ACHN (cell line): ENCODE data around the gene PRSS21.

Source experiments
- DNase-seq: peaks from one replicate; pipeline ENCODE4 v3.0.0-alpha.2; 2015
- in situ Hi-C: cut with HindIII; loops from 2 replicates; pipeline ENCODE4 v1.10.0; 2017; ENCODE audit warnings: low sequenced_read_pairs, low pct_ligation_motif_present, low pct_unique_long_range_greater_than_20kb

PRSS21 gene, protein sequence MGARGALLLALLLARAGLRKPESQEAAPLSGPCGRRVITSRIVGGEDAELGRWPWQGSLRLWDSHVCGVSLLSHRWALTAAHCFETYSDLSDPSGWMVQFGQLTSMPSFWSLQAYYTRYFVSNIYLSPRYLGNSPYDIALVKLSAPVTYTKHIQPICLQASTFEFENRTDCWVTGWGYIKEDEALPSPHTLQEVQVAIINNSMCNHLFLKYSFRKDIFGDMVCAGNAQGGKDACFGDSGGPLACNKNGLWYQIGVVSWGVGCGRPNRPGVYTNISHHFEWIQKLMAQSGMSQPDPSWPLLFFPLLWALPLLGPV

GRCh38 chr16:2816751-2817339 is at the start of gene PRSS21:
TSS of gene PRSS21 (plus strand) at chr16:2817237. CDS start at chr16:2817269, 32 bp downstream.
- in situ Hi-C loops = no loop called here
- DNase-seq = no peak

DNA sequence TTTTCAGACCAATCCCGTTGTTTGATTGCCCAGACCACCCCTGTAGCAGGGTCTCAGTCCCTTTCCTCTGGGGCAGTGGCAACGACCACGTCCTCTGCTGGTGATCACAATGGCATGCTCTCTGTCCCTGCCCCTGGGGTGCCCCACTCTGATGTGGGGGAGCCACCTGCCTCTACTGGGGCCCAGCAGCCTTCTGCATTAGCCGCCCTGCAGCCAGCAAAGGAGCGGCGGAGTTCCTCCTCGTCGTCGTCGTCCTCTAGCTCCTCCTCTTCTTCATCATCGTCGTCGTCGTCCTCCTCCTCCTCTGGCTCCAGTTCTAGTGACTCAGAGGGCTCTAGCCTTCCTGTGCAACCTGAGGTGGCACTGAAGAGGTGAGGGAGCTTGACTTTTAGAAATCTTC is 49.1 kb upstream of the PRSS21 start:
- in situ Hi-C loops = no loop called here
- no peak for DNase-seq

DNA sequence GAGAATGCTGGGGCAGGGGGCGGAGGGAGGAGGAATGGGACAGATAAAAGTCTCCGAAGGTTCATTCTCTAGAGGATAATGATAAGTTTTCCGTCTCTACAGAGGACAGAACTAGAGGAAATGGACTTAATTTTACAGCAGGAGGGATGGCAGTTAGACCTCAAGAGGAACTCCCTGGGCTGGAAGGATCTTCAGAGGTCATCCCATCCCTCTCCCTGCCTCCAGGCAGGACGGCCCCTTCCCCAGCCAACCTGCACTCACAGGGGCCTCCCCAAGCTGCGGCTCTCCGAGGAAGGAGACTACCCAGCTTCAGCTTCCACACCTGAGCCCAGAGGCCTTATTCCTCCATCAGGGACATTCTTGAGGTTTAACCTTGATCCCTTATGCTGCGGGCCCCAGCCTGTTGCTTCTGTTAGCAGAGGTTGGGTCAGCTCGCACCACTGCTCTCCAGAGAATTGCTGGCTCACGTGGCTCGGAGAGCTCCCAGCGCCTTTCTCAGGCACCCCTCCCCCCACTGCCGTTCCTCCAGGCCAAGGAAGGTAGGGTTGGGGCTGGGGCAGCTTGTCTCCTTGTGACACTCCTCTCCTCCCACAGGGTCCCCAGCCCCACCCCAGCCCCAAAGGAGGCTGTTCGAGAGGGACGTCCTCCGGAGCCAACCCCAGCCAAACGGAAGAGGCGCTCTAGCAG is 48.5 kb upstream of the PRSS21 start:
- in situ Hi-C loops = no loop called here
- DNase-seq = no peak

- in situ Hi-C loops = no loop called here
- DNase-seq = no peak
Measured at GRCh38 chr16:2769100-2769529, 47.9 kb upstream of the PRSS21 start.

DNA sequence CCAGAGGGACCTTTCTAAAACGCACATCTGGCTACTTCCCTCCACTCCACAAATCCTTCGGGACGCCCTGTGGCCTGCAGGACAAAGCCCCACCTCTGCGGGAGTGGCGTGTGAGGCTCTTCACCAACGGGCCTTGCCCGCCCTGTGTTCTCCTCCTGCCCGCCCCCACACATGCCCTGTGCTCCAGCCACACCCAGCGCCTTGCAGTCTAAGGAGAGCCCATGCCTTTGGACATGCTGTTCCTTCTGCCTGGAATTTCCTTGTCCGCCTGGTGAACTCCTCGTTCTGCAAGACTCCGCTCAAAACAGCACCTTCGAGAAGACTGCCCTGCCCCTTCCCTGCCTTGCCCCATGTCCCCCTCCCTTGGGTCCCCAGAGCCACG is 47.4 kb upstream of the PRSS21 start:
- DNase-seq = no peak
- in situ Hi-C loops = no loop called here

GRCh38 chr16:2770057-2770951 is 46.7 kb upstream of the PRSS21 start:
- in situ Hi-C loops = no loop called here
- DNase-seq = no peak

- in situ Hi-C loops = no loop called here
- no peak for DNase-seq
Measured at GRCh38 chr16:2771496-2772402, 45.3 kb upstream of the PRSS21 start.

DNA sequence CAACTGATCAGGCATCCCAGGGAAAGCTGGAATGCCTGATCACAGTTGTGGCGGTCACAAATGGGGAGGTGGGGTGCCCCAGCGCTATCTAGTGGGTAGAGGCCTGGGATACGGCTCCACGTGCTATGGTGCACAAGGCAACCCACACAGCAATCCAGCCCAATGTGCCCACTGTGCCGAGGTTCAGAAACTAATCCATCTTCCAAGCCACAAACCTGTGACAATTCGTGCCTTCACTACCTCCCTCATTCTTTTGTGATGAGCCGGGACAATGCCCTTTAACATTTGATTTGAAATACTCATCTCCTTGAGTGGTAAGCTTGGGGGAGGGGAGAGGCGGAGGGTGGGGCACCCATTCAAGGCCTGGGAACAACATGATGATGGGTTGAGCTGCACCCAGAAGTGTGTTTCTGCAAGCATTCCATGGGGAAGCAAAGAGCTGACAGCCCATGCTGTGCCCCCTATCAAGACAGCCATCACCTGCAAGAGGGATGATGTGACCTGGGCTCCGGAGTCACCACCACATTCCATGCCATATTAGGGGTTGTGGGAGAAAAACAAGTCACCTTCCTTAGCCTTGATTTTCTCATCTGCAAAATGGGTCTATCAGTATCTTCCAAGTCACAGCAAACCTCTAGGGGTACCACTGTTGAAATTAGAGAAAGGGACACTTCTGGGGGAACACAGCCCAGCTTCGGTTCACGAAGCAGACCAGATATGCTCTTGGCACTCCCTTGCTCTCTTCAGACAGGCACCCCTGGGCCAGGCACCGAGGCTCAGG is 43.7 kb upstream of the PRSS21 start:
- no peak for DNase-seq
- in situ Hi-C loops = no loop called here

DNA sequence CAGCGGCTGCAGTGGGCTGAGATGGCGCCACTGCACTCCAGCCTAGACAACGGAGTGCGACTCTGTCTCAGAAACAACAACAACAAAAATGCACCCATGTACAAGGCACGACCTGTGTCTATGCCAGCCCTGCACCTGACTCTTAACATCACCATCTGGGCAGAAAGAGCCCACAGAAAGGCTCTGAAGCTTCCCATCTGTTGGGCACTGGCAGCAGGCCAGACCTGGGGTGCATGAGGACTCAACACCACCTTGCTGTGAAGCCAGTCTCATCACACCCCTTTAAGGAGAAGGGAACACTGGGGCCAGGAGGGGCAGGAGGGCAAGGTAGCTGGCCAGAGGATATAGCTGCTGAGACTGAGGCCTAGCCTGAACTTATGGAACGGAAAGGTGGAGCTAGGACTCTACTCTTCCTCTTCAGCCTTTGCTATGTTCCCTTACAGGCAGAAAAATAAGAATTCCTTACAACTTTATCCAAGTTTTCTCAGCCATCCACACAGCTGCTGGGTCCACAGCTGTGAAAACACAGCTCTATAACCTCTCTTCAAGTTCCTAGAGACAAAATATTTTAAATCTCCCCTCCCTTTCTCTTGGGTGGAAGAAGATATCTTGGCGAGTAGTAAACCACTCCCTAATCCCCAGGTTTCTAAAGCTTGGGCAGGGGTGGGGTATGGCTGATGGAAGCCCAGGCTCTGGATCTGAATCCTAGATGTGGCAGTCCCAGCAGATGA is 42.7 kb upstream of the PRSS21 start:
- in situ Hi-C loops = no loop called here
- no peak for DNase-seq

DNA sequence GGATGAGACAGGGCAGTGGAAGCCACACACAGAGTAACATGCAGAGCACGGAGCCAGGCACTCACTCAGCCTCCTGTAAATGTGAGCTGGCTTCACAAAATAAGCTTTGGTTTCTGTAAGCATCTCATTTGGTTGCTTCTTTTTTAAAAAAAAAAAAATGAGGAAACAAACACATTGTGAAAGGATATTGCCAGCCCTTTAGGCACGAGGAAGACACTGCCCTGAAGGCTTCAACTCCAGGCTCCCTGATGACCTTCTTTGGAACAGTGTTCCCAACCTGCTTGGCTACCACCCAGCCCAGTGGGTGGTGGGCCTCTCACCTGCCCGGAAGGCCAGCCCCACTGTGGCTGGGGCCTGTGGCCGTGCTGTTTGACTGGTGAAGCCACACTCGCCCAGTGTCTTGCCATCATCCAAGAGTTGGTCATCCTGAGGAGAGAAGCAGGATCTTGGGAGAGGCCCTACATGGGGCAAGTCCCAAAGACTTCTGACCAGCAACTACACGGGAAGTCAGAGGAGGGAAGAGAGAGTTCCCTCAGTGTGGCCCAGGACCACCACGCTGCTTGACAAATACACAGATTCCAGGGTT is 41.8 kb upstream of the PRSS21 start:
- DNase-seq = no peak
- in situ Hi-C loops = no loop called here

DNA sequence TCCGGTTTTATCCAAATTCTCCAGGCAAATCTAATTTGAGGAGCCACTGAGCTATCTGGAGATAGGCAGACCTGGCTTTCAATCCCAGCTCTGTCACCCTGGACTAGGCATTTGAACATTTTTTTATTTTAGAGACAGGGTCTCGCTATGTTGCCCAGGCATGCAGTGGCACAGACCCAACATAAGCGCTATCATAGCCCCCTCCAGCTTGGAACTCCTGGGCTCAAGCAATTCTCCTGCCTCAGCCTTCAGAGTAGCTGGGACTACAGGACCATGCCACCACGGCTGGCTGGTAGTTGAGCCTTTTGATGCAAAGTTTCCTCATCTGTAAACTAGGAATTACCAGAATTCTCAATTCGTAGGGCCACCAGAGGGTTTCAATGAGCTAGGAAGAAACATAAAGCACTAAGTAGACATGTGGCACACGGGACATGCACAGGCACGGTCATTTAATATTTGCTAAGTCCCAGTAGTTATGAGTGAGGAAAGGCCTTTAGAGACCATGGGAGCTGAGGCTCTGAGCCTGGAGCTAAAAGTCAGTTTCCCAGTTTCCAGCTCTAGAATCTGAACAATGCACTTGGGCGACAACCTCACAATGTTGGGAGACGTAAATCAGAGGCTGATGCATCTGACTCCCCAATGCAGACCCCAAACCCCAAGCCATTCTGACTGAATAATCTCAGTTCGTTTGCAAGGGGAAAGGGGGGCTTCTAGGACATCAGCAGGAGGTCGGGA is 41.1 kb upstream of the PRSS21 start:
- no peak for DNase-seq
- in situ Hi-C loops = no loop called here

DNA sequence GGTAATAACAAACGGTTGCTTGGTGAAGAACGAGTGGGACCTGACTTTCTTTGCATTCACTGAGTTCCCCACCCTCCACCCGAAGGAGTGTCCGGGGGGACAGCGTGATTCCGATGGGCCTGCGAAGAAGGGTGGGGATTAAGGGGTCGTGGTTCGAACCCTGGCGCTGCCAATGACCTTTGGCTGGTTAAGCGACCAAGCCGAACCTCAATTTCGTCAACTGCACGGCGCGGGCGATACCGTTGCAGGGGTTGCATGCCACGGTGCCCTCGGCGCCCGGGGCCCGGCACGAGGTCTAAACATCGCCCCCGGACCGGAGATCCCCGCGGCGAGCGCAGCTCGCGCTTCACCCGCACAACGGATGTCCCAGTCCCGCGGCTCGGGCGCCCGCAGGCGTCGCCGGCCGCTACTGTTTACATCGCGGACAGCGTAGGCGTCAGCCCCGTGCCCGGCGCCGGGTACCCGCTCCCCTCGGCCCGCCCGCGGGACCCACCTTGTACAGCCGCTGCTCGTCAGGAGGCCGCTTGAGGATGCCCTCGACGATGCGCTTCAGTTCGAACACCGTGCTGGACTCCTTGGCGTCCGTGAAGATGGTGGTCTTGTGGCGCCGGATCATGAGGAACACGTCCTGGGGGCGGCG is 40.4 kb upstream of the PRSS21 start:
- peak; percentile 40 for DNase-seq
- in situ Hi-C loops = no loop called here

DNA sequence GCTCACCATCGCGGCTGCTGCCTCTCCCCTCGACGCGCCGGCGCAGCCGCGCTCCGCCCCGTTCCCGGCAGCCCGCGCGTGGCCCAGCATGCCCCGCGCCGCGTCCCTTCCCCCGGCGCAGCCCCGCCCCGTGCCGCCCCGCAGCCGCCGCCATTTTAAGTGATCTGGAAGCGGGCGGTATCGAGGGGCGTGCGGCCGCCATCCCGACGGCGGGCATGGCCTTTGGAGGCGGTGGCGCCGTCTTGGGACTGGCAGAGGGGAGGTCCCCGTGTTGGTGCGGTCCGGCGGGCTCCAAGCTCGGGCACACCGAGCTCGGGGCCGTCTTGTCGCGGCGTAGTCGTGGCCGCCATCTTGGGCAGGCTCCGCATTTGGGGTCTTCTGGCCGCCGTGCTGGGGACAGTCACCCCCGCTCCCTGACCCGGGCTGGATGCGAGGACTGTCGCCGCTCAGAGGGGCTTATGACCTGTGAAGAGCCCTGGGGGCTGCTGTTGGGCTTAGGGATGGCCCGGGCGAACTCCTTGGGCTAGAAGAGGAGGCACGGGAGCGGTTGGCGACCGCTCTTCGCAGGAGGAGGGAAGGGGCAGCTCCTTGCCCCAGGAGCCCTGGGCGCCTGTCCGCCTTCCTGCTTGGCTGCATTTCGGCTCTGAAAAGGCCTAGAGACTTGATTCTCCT is 39.7 kb upstream of the PRSS21 start, which contains the start of gene ELOB:
Gene ELOB (minus strand): TSS at position 50 of the 672 bp plus-strand sequence. CDS start 41 bp downstream, at position 9.
- peak; percentile 90 for DNase-seq
- in situ Hi-C loops = no loop called here

GRCh38 chr16:2777903-2778629 is 39.0 kb upstream of the PRSS21 start:
- DNase-seq = no peak
- in situ Hi-C loops = no loop called here
